ENCODE measurements around the gene CECR2. TPM values are rescaled to one million over a fixed set of nuclear protein-coding genes. Genes with fewer than 3 reads are reported as not detected.
A peak's percentile ranks its signal among the peaks of the same experiment; 100 is the strongest.

Gene CECR2
- total RNA-seq, 4 donors from 2014 or later: 1.1 to 2.1 (median 1.3) TPM

GRCh38 chr22:17434856-17435255 is 65.6 kb downstream of the CECR2 start:
- Histone ChIP-seq H3K27me3 (no peaks in the 10 kb centered on the region), H3K36me3 (no peaks in the 10 kb centered on the region), H3K9me3 (no peaks in the 10 kb centered on the region), H3K27ac (replicated peaks in 1 of 4) (no peak overlapping the region), H3K4me1 (peaks cover 5 to 19% (median 14%) of the 10 kb centered on the region in 4 donors), H3K4me3 (no peak overlapping the region)
- intact Hi-C loops (cut with DNase I): loop anchor here (5.0 kb wide), 1 partner anchor 63 kb away; no protein-coding TSS in a partner anchor
- TF ChIP-seq POLR2AphosphoS5 (IDR thresholded peaks at IDR 0.05): no peak
- TF ChIP-seq EP300 (IDR thresholded peaks at IDR 0.05): no peak
- no peak for TF ChIP-seq POLR2A (IDR thresholded peaks at IDR 0.05; ENCODE audit: low read depth)
- no peak for TF ChIP-seq CTCF (IDR thresholded peaks at IDR 0.05)
- WGBS: 96% methylated on average over 3 of the region's 3 CpGs
- DNase-seq (ENCODE audit: extremely low spot score): no peak

GRCh38 chr22:17435375-17435774 is 66.1 kb downstream of the CECR2 start:
- TF ChIP-seq CTCF (IDR thresholded peaks at IDR 0.05) (no peak), EP300 (IDR thresholded peaks at IDR 0.05) (no peak), POLR2A (IDR thresholded peaks at IDR 0.05; ENCODE audit: low read depth) (no peak), POLR2AphosphoS5 (IDR thresholded peaks at IDR 0.05) (no peak)
- H3K4me1 ChIP-seq: peaks cover 5 to 15% (median 13%) of the 10 kb centered on the region in 4 donors
- no peak overlapping the region for H3K4me3 ChIP-seq
- WGBS: 79% methylated on average over 3 of the region's 3 CpGs
- DNase-seq (ENCODE audit: extremely low spot score): no peak
- intact Hi-C loops (cut with DNase I): loop anchor here (5.0 kb wide), 1 partner anchor 63 kb away; no protein-coding TSS in a partner anchor
- H3K27me3 ChIP-seq: no peaks in the 10 kb centered on the region
- H3K27ac ChIP-seq (replicated peaks in 1 of 4): no peak overlapping the region
- H3K36me3 ChIP-seq: no peaks in the 10 kb centered on the region
- H3K9me3 ChIP-seq: no peaks in the 10 kb centered on the region

- H3K4me1 ChIP-seq: peaks cover 5 to 15% (median 13%) of the 10 kb centered on the region in 4 donors
- no peaks in the 10 kb centered on the region for H3K36me3 ChIP-seq
- DNase-seq (ENCODE audit: extremely low spot score): no peak
- H3K27ac ChIP-seq (replicated peaks in 1 of 4): peak overlapping the region in 2 of 4 donors; percentile 16 to 49
- H3K4me3 ChIP-seq: no peak overlapping the region
- intact Hi-C loops (cut with DNase I): loop anchor here (5.0 kb wide), 1 partner anchor 64 kb away; no protein-coding TSS in a partner anchor
- no peaks in the 10 kb centered on the region for H3K9me3 ChIP-seq
- H3K27me3 ChIP-seq: no peaks in the 10 kb centered on the region
- 21% methylated on average over 5 of the region's 5 CpGs for WGBS
- TF ChIP-seq CTCF (IDR thresholded peaks at IDR 0.05) (no peak), POLR2A (IDR thresholded peaks at IDR 0.05; ENCODE audit: low read depth) (no peak)
Measured at GRCh38 chr22:17436382-17436980, 67.2 kb downstream of the CECR2 start.

GRCh38 chr22:17436981-17437412 is 67.7 kb downstream of the CECR2 start:
- H3K36me3 ChIP-seq: no peaks in the 10 kb centered on the region
- no peaks in the 10 kb centered on the region for H3K9me3 ChIP-seq
- 19% methylated on average over 8 of the region's 8 CpGs for WGBS
- H3K27me3 ChIP-seq: no peaks in the 10 kb centered on the region
- peaks cover 5 to 15% (median 13%) of the 10 kb centered on the region in 4 donors for H3K4me1 ChIP-seq
- peak overlapping the region in 2 of 4 donors; percentile 16 to 49 for H3K27ac ChIP-seq (replicated peaks in 1 of 4)
- no peak for DNase-seq (ENCODE audit: extremely low spot score)
- TF ChIP-seq CTCF (IDR thresholded peaks at IDR 0.05): no peak
- no peak for TF ChIP-seq POLR2AphosphoS5 (IDR thresholded peaks at IDR 0.05)
- no peak for TF ChIP-seq POLR2A (IDR thresholded peaks at IDR 0.05; ENCODE audit: low read depth)
- TF ChIP-seq EP300 (IDR thresholded peaks at IDR 0.05): no peak
- intact Hi-C loops (cut with DNase I): loop anchor here (5.0 kb wide), 1 partner anchor 65 kb away; no protein-coding TSS in a partner anchor
- no peak overlapping the region for H3K4me3 ChIP-seq
